Measurements from ENCODE around the gene CCDC85B. TPM values are rescaled to one million over a fixed set of nuclear protein-coding genes. Genes with fewer than 3 reads are reported as not detected.
A peak's percentile ranks its signal among the peaks of the same experiment; 100 is the strongest.
"Not testable (repeated sequence)": the region's sequence is repeated elsewhere in the genome, so short reads cannot be mapped to it uniquely, and the experiment has no call there.

Gene CCDC85B
- total RNA-seq (2014; rRNA removed; shearing (Covaris generic)), result 39.2 and 42.4 TPM in 2 replicates

DNA sequence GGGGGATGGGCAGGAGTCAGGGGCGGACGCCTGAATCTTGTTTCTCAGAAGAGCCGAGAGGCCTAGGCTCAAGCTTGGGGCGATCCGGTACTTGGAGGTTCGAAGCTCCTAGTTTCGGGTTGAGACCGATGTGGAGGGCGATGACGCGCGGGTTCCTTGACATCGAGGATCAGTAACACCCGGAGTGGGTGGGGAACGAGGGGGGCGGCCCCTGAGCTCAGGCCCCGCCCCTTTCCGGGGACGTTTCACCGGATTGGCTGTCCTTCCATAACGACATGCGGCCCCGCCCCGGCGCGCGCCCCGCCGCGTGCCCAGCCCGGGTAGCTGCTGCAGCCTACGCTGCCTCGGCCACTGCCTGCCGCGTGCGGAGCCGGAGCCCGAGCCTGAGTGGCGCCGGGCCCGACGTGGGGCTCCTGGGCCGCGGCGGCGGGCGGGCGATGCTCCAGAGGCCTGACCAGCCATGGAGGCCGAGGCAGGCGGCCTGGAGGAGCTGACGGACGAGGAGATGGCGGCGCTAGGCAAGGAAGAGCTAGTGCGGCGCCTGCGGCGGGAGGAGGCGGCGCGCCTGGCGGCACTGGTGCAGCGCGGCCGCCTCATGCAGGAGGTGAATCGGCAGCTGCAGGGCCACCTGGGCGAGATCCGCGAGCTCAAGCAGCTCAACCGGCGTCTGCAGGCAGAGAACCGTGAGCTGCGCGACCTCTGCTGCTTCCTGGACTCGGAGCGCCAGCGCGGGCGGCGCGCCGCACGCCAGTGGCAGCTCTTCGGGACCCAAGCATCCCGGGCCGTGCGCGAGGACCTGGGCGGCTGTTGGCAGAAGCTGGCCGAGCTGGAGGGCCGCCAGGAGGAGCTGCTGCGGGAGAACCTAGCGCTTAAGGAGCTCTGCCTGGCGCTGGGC is at the start of gene CCDC85B:
Gene CCDC85B, plus strand, starts transcription at position 350 of the 895 bp plus-strand sequence. Its CDS starts 111 bp downstream, at position 461.
- H3K36me3 ChIP-seq (replicated peaks; ENCODE audit: control insufficient read depth, insufficient read depth, low read length), result peaks cover 13% of the 10 kb centered on the region
- peak; percentile 99 for DNase-seq
- peak within 1 kb of the TSS; percentile 95 for H3K4me3 ChIP-seq (ENCODE audit: insufficient read depth, low read depth, low read length)
- H3K27me3 ChIP-seq (ENCODE audit: control insufficient read depth, insufficient read depth, low read length), result peaks cover 17% of the 10 kb centered on the region

DNA sequence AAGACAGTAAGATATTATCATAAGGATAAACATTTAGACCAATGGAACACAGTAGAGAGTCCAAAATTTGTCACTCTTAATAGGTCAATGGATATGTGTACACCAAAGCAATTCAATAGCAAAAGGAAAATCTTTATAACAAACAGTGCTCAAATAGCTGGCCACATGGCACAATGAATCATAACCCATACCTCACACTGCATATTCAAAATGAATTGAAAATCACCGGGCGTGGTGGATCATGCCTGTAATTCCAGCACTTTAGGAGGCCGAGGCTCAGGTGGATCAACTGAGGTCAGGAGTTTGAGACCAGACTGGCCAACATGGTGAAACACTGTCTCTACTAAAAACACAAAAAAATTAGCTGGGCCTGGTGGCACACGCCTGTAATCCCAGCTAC is 48.3 kb upstream of the CCDC85B start:
- DNase-seq, result no peak
- no peaks in the 10 kb centered on the region for H3K27me3 ChIP-seq (ENCODE audit: control insufficient read depth, insufficient read depth, low read length)
- no peak overlapping the region for H3K4me3 ChIP-seq (ENCODE audit: insufficient read depth, low read depth, low read length)
- no peaks in the 10 kb centered on the region for H3K36me3 ChIP-seq (replicated peaks; ENCODE audit: control insufficient read depth, insufficient read depth, low read length)

DNA sequence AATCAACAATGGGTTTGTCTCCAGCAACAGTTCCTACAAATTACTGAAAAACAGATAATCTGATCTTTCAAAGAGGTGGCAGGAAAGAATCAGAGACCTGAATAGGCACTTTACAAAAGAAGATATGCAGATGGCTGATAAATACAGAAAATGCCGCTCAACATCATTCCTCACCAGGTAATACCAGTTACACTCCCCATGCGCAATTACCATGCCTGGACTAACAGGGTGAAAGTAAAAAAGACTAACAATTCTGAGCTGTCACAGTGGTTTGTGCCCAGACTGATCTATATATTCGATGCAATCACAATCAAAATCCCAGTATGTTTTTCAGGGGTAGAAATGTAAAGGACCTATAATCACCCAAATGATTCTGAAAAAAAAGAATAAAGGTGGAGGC is 46.7 kb upstream of the CCDC85B start:
- no peaks in the 10 kb centered on the region for H3K27me3 ChIP-seq (ENCODE audit: control insufficient read depth, insufficient read depth, low read length)
- no peak overlapping the region for H3K4me3 ChIP-seq (ENCODE audit: insufficient read depth, low read depth, low read length)
- DNase-seq, result no peak
- no peaks in the 10 kb centered on the region for H3K36me3 ChIP-seq (replicated peaks; ENCODE audit: control insufficient read depth, insufficient read depth, low read length)

DNA sequence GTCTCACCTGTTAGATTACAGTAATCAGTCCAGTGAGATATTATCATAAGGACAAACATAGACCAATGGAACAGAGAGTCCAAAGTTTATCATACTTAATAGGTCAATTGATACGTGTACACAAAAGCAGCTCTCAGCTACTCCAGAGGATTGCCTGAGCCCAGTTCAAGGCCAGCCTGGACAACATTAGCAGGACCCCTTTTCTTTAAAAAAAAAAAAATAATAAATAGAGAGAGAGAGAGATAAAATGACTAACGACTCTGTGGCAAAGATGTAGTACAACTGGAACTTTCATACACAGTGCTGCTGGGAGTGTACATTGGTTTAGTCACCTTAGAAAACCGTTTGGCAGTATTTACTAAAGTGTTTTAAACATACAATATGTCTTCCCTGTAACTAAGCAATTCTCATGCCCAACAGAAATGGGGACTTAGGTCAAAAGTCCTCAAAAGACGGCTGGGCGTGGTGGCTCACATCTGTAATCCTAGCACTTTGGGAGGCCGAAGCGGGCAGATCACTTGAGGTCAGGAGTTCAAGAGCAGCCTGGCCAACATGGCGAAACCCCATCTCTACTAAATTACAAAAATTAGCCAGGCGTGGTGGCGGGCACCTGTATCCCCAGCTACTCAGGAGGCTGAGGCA is 46.1 kb upstream of the CCDC85B start:
- H3K4me3 ChIP-seq (ENCODE audit: insufficient read depth, low read depth, low read length), result no peak overlapping the region
- H3K36me3 ChIP-seq (replicated peaks; ENCODE audit: control insufficient read depth, insufficient read depth, low read length), result no peaks in the 10 kb centered on the region
- DNase-seq, result no peak
- no peaks in the 10 kb centered on the region for H3K27me3 ChIP-seq (ENCODE audit: control insufficient read depth, insufficient read depth, low read length)

DNA sequence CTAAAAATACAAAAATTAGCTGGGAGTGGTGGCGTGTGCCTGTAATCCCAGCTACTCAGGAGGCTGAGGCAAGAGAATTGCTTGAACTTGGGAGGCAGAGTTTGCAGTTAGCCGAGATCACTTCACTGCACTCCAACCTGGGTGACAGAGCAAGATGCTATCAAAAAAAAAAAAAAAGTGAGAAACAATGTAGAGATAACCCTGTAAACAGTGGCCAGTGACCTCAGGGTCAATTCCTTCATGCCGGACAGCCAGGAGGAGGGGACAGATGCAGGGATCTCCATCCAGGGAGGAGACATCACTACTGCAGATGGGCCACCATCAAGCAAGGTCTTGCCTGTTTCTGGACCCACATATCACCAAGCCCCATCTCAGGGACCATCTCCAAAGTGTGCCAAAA is 42.7 kb upstream of the CCDC85B start:
- H3K27me3 ChIP-seq (ENCODE audit: control insufficient read depth, insufficient read depth, low read length), result no peaks in the 10 kb centered on the region; the same call in 1 of the 2 replicates
- H3K36me3 ChIP-seq (replicated peaks; ENCODE audit: control insufficient read depth, insufficient read depth, low read length), result peaks cover 3% of the 10 kb centered on the region
- no peak overlapping the region for H3K4me3 ChIP-seq (ENCODE audit: insufficient read depth, low read depth, low read length)
- peak; percentile 17 for DNase-seq

DNA sequence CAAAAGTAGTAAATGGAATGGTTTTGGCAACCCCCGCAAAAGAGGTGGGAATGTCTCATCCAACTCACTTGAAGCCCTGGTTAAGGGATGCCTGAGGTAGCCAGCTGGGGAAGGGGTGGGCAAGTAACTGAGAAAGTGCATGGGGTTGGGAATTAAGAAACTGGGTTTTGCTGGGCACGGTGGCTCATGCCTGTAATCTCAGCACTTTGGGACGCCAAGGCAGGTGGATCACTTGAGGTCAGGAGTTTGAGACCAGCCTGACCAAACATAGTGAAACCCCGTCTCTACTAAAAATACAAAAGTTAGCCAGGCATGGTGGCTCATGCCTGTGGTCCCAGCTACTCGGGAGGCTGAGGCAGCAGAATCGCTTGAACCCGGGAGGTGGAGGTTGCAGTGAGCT is 41.8 kb upstream of the CCDC85B start:
- H3K36me3 ChIP-seq (replicated peaks; ENCODE audit: control insufficient read depth, insufficient read depth, low read length), result peaks cover 11% of the 10 kb centered on the region
- not testable (repeated sequence) for H3K4me3 ChIP-seq (ENCODE audit: insufficient read depth, low read depth, low read length); DNase-seq; H3K27me3 ChIP-seq (ENCODE audit: control insufficient read depth, insufficient read depth, low read length)

DNA sequence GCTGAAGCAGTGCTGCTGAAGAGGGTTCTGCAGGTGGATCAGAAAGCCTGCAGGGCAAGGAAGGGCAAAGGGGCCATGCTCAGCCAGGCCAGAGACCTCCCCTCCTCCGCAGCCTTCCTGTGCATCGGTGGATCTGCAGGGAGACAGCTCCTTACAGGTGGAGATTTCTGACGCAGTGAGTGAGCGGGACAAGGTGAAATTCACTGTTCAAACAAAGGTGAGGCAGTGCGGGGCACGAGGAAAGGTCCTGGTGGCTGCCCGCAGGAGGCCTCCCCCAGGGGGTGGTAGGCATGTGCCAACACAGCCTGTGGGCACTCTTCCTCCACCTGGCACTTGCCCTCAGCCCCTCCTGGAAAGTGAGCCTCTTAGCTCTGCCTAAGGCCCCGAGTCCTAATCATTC is 41.1 kb upstream of the CCDC85B start:
- DNase-seq, result peak; percentile 46
- Histone ChIP-seq H3K27me3 (ENCODE audit: control insufficient read depth, insufficient read depth, low read length) (no peaks in the 10 kb centered on the region; the same call in 1 of the 2 replicates), H3K36me3 (replicated peaks; ENCODE audit: control insufficient read depth, insufficient read depth, low read length) (peaks cover 17% of the 10 kb centered on the region), H3K4me3 (ENCODE audit: insufficient read depth, low read depth, low read length) (no peak overlapping the region)

DNA sequence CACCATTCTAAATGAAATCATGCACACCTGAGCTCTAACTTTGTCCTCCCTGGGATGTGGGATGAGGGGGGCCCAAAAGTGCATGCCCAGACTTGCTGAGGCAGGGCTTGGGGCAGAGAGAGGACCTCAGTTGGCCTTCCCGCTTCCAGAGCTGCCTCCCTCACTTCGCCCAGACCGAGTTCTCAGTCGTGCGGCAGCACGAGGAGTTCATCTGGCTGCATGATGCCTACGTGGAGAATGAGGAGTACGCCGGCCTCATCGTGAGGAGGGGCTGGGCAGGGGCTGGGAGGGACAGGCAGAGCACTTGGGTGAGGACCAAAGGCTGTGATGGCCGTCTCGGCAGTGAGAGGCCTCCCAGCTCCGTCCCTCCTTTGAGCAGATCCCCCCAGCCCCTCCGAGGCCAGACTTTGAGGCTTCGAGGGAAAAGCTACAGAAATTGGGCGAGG is 40.7 kb upstream of the CCDC85B start:
- peak; percentile 61 for DNase-seq
- Histone ChIP-seq H3K27me3 (ENCODE audit: control insufficient read depth, insufficient read depth, low read length) (no peaks in the 10 kb centered on the region; the same call in 1 of the 2 replicates), H3K36me3 (replicated peaks; ENCODE audit: control insufficient read depth, insufficient read depth, low read length) (peaks cover 21% of the 10 kb centered on the region), H3K4me3 (ENCODE audit: insufficient read depth, low read depth, low read length) (no peak overlapping the region)

DNA sequence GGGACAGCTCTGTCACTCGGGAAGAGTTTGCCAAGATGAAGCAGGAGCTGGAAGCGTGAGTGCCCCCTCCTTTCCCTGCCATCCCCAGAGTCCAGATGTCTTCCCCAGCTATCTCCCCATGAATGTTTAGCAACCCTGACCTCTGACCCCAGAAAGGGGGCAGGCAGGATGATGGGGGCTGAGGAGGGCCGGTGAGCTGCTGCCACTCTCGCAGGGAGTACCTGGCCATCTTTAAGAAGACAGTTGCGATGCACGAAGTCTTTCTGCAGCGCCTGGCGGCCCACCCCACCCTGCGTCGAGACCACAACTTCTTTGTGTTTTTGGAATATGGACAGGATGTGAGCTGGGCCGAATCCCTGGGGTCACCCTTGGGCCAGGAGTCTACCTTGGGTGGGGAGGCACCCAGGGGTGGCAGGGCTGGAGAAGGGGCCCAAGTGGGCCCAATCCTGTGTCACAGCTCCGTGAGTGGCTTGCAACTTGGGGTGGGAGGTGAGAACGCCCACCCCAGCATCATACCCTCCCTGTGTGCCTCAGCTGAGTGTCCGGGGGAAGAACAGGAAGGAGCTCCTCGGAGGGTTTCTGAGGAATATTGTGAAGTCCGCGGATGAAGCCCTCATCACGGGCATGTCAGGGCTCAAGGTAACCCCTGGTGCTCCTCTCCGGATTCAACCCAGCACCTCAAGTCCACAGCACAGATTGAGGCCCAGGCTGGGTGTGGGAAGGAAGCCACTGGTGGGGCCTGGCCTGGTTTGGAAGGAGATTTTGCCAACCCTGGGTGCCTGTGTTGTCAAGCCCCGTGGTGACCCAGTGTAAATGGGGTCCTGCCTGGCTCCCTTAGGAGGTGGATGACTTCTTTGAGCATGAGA is 40.0 kb upstream of the CCDC85B start:
- no peaks in the 10 kb centered on the region; the same call in 1 of the 2 replicates for H3K27me3 ChIP-seq (ENCODE audit: control insufficient read depth, insufficient read depth, low read length)
- peak; percentile 61 for DNase-seq
- no peak overlapping the region for H3K4me3 ChIP-seq (ENCODE audit: insufficient read depth, low read depth, low read length)
- peaks cover 26% of the 10 kb centered on the region for H3K36me3 ChIP-seq (replicated peaks; ENCODE audit: control insufficient read depth, insufficient read depth, low read length)

DNA sequence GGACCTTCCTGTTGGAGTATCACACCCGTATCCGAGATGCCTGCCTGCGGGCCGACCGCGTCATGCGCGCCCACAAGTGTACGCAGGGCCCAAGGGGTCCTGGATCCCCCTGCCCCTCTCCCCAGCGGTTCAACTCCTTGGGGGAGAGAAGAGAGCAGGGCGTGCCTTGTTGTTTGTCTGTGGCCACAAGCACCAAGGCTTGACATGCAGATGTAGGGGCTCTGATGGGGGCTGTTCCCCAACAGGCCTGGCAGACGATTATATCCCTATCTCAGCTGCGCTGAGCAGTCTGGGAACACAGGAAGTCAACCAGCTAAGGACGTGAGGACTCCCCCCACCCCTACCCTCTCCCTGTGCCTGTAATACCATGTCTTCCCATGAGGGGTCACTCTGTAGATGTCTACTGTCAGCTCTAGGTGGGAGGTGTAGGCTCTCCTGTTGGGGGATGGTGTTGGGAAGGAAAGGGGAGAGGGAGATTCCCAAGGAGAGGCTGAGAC is 39.3 kb upstream of the CCDC85B start:
- peaks cover 33% of the 10 kb centered on the region for H3K36me3 ChIP-seq (replicated peaks; ENCODE audit: control insufficient read depth, insufficient read depth, low read length)
- no peaks in the 10 kb centered on the region; the same call in 1 of the 2 replicates for H3K27me3 ChIP-seq (ENCODE audit: control insufficient read depth, insufficient read depth, low read length)
- no peak overlapping the region for H3K4me3 ChIP-seq (ENCODE audit: insufficient read depth, low read depth, low read length)
- peak; percentile 92 for DNase-seq

DNA sequence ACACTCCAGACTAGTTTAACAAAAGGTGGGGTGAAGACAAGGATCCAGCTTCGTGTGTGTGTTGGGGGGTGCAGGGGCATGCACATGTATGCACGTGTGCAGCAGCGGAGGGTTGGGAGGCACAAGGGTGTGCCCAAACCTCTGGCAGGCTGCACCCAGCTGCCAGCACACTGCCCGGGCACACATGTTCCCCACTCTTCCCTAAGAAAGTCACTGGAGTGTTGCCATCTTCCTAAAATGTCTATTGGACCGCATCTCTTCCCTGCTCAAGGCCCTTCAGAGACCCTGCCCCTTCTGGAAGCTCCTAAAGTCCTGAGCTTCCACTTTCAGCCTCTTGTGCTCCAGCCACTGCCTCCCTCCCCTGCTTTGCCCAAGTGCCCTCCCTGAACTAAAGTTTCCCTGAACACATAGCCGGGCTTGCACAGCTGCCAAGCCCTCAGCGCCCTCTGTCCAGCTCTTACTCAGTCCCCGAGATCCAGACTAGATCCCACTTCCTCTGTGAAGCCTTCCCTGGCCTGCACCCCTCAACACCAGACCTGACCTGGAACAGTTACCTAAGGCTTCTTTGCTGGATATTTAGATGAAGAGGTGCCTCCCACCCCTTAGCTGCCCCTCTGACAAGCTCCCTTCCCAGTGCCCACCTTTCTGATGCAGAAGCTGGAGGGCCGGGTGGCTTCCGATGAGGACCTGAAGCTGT is 38.5 kb upstream of the CCDC85B start:
- Histone ChIP-seq H3K4me3 (ENCODE audit: insufficient read depth, low read depth, low read length) (no peak overlapping the region), H3K36me3 (replicated peaks; ENCODE audit: control insufficient read depth, insufficient read depth, low read length) (peaks cover 38% of the 10 kb centered on the region), H3K27me3 (ENCODE audit: control insufficient read depth, insufficient read depth, low read length) (no peaks in the 10 kb centered on the region; the same call in 1 of the 2 replicates)
- DNase-seq, result peak; percentile 44

DNA sequence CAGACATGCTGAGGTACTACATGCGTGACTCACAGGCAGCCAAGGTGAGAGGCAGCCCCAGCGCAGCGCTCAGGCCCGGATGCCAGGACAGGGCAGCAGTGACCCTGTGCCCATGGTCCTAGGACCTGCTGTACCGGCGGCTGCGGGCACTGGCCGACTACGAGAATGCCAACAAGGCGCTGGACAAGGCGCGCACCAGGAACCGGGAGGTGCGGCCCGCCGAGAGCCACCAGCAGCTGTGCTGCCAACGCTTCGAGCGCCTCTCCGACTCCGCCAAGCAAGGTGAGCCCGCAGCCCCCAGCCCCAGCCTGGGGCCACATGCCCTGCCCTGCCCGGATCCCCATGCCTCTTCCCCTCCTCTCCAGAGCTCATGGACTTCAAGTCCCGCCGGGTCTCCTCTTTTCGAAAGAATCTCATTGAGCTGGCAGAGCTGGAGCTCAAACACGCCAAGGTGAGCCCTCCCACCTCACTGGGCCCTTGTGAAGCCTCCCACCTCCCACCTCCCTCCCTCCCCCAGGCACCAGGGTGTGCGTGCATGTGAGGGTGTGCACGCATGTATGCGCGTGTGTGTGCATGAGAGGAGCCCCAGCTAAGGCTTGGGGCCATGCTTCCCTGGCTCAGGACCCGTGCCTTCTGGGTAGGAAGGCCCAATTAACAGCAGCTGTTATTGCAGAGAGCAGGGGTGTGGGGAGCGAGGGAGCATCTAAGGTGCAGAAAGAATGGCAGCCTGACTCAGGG is 37.8 kb upstream of the CCDC85B start:
- Histone ChIP-seq H3K36me3 (replicated peaks; ENCODE audit: control insufficient read depth, insufficient read depth, low read length) (peaks cover 38% of the 10 kb centered on the region), H3K27me3 (ENCODE audit: control insufficient read depth, insufficient read depth, low read length) (no peaks in the 10 kb centered on the region; the same call in 1 of the 2 replicates)
- DNase-seq, result peak; percentile 40

More for the DNA sequence above, 37.8 kb upstream of the CCDC85B start:
- H3K4me3 ChIP-seq (ENCODE audit: insufficient read depth, low read depth, low read length), result no peak overlapping the region
